Measurements from ENCODE around the gene KDM6A. TPM values are rescaled to one million over a fixed set of nuclear protein-coding genes. Genes with fewer than 3 reads are reported as not detected.

Gene KDM6A
- total and polyA plus RNA-seq, 2 of the 13 experiments (the other 11 are each of a cell fraction or from before 2014, with no cell fraction given), result 16.7 to 18.2 TPM

DNA sequence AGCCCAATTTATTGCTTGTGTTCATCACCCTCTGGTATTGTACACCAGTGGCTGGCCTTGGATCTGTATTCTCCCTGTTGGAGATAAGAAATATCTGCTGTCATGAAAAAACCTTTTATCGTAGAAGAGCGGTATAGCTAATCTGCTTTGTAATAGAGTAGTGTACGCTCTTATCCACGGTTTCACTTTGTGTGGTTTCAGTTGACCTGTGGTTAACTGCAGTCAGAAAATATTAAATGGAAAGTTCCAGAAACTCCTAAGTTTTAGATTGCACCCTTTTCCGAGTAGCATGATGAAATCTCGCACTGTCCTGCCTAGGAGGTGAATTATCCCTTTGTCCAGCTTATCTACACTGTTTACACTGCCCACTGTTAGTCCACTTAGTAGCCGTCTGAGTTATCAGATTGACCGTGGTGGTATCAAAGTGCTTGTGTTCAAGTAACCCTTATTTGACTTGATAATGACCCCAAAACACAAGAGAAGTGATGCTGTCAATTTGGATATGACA, 42.4 kb downstream of the KDM6A start (continued):
- TF ChIP-seq, protein P1, sequence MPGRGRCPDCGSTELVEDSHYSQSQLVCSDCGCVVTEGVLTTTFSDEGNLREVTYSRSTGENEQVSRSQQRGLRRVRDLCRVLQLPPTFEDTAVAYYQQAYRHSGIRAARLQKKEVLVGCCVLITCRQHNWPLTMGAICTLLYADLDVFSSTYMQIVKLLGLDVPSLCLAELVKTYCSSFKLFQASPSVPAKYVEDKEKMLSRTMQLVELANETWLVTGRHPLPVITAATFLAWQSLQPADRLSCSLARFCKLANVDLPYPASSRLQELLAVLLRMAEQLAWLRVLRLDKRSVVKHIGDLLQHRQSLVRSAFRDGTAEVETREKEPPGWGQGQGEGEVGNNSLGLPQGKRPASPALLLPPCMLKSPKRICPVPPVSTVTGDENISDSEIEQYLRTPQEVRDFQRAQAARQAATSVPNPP (CRISPR knock-in tag; IDR thresholded peaks at IDR 0.05), result no peak
- no peak for TF ChIP-seq NR3C1 (CRISPR knock-in tag; IDR thresholded peaks at IDR 0.05)
- no peak for TF ChIP-seq KDM2A (CRISPR knock-in tag; IDR thresholded peaks at IDR 0.05; ENCODE audit: borderline replicate concordance, low read depth)
- TF ChIP-seq GABPB1 (CRISPR knock-in tag; IDR thresholded peaks at IDR 0.05), result no peak
- no peak for TF ChIP-seq RAD51 (IDR thresholded peaks at IDR 0.05; ENCODE audit: borderline replicate concordance)
- TF ChIP-seq RARG (CRISPR knock-in tag; IDR thresholded peaks at IDR 0.05; ENCODE audit: low read depth), result no peak
- no peak for TF ChIP-seq ZSCAN9 (CRISPR knock-in tag; IDR thresholded peaks at IDR 0.05; ENCODE audit: borderline replicate concordance)
- TF ChIP-seq ZNF331 (CRISPR knock-in tag; IDR thresholded peaks at IDR 0.05), result no peak
- TF ChIP-seq HNRNPL (IDR thresholded peaks at IDR 0.05; ENCODE audit: low read depth, low read length), result no peak
- TF ChIP-seq SAFB2 (CRISPR knock-in tag; IDR thresholded peaks at IDR 0.05; ENCODE audit: borderline replicate concordance, low read depth), result no peak
- no peak for TF ChIP-seq ZNF703 (CRISPR knock-in tag; IDR thresholded peaks at IDR 0.05; ENCODE audit: borderline replicate concordance)
- TF ChIP-seq, protein P2, sequence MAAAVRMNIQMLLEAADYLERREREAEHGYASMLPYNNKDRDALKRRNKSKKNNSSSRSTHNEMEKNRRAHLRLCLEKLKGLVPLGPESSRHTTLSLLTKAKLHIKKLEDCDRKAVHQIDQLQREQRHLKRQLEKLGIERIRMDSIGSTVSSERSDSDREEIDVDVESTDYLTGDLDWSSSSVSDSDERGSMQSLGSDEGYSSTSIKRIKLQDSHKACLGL (CRISPR knock-in tag; IDR thresholded peaks at IDR 0.05), result no peak
- 0 out of 2 replicates have a peak, but pooled peaks have one; percentile 35 for TF ChIP-seq ZNF124 (CRISPR knock-in tag; IDR thresholded peaks at IDR 0.05)
- TF ChIP-seq, protein P3, sequence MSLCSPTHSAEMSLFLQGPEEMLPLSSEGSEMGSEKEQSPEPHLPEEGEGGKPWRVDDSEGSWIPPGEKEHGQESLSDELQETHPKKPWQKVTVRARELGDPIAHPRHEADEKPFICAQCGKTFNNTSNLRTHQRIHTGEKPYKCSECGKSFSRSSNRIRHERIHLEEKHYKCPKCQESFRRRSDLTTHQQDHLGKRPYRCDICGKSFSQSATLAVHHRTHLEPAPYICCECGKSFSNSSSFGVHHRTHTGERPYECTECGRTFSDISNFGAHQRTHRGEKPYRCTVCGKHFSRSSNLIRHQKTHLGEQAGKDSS (CRISPR knock-in tag; IDR thresholded peaks at IDR 0.05; ENCODE audit: borderline replicate concordance, low read depth), result no peak
- no peak for TF ChIP-seq NFATC3 (CRISPR knock-in tag; IDR thresholded peaks at IDR 0.05)
- TF ChIP-seq, protein P4, sequence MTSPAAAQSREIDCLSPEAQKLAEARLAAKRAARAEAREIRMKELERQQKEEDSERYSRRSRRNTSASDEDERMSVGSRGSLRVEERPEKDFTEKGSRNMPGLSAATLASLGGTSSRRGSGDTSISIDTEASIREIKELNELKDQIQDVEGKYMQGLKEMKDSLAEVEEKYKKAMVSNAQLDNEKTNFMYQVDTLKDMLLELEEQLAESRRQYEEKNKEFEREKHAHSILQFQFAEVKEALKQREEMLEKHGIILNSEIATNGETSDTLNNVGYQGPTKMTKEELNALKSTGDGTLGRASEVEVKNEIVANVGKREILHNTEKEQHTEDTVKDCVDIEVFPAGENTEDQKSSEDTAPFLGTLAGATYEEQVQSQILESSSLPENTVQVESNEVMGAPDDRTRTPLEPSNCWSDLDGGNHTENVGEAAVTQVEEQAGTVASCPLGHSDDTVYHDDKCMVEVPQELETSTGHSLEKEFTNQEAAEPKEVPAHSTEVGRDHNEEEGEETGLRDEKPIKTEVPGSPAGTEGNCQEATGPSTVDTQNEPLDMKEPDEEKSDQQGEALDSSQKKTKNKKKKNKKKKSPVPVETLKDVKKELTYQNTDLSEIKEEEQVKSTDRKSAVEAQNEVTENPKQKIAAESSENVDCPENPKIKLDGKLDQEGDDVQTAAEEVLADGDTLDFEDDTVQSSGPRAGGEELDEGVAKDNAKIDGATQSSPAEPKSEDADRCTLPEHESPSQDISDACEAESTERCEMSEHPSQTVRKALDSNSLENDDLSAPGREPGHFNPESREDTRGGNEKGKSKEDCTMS (CRISPR knock-in tag; conservative IDR thresholded peaks at IDR 0.05), result no peak
- TF ChIP-seq ZNF768 (CRISPR knock-in tag; IDR thresholded peaks at IDR 0.05), result no peak
- TF ChIP-seq ZNF652 (CRISPR knock-in tag; IDR thresholded peaks at IDR 0.05; ENCODE audit: borderline replicate concordance, low read depth), result peak; percentile 61; the same call in 1 of the 2 replicates
- TF ChIP-seq ZNF460 (CRISPR knock-in tag; IDR thresholded peaks at IDR 0.05; ENCODE audit: borderline replicate concordance), result no peak
- TF ChIP-seq, protein P5, sequence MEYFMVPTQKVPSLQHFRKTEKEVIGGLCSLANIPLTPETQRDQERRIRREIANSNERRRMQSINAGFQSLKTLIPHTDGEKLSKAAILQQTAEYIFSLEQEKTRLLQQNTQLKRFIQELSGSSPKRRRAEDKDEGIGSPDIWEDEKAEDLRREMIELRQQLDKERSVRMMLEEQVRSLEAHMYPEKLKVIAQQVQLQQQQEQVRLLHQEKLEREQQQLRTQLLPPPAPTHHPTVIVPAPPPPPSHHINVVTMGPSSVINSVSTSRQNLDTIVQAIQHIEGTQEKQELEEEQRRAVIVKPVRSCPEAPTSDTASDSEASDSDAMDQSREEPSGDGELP (IDR thresholded peaks at IDR 0.05; ENCODE audit: borderline replicate concordance, low read depth), result no peak
- no peak for TF ChIP-seq ZNF432 (CRISPR knock-in tag; IDR thresholded peaks at IDR 0.05; ENCODE audit: borderline replicate concordance)
